K562 (cell line): Measurements from ENCODE around the gene SLC26A11. TPM values are rescaled to one million over a fixed set of nuclear protein-coding genes. Genes with fewer than 3 reads are reported as not detected.

Experiments
- BMI1 ChIP-seq: fragments of 150-350 bp; IDR thresholded peaks from 2 replicates; pipeline ENCODE4 v1.6.1; 2014; ENCODE audit warnings: low read length
- KDM2B ChIP-seq: fragments of 250-450 bp; sonication (Bioruptor Pico); IDR thresholded peaks from 2 replicates; pipeline ENCODE4 v1.8.0; 2021; ENCODE audit warnings: mild to moderate bottlenecking, moderate library complexity
- OTX1 ChIP-seq: fragments of 450-650 bp; formaldehyde crosslinking; IDR thresholded peaks from 2 replicates; pipeline ENCODE4 v1.4.0; 2022; ENCODE audit warnings: mild to moderate bottlenecking
- SMAD2 ChIP-seq: fragments of 150-350 bp; IDR thresholded peaks from 2 replicates; pipeline ENCODE4 v1.6.1; 2014; ENCODE audit warnings: low read depth, mild to moderate bottlenecking, low read length
- SNRNP70 ChIP-seq: fragments of 200-400 bp; formaldehyde crosslinking; optimal IDR thresholded peaks from 2 replicates; pipeline ENCODE3; 2017; ENCODE audit warnings: low read depth, low read length
- U2AF2 ChIP-seq: fragments of 200-400 bp; formaldehyde crosslinking; optimal IDR thresholded peaks from 2 replicates; pipeline ENCODE3; 2017; ENCODE audit warnings: low read depth, mild to moderate bottlenecking, low read length
- UBTF ChIP-seq, 2 experiments: IDR thresholded peaks; 2 replicates each; pipeline ENCODE4 v1.6.1; 2012; ENCODE audit warnings: improper control_type of control experiment in 2 of 2, low read depth in 2 of 2, low read length in 2 of 2, borderline replicate concordance in 1 of 2
- ZKSCAN1 ChIP-seq: fragments of 150-350 bp; IDR thresholded peaks from 2 replicates; pipeline ENCODE4 v1.6.1; 2016; ENCODE audit warnings: low read depth, low read length
- ZKSCAN3 ChIP-seq: fragments of 250-450 bp; sonication (Bioruptor Pico); IDR thresholded peaks from 2 replicates; pipeline ENCODE4 v1.4.0; 2020
- ZNF431 ChIP-seq: sonication (generic); formaldehyde crosslinking; IDR thresholded peaks from 2 replicates; pipeline ENCODE4 v1.8.0; 2022; ENCODE audit warnings: mild to moderate bottlenecking, missing genetic modification reagents
- ZNF57 ChIP-seq: fragments of 450-650 bp; formaldehyde crosslinking; IDR thresholded peaks from 2 replicates; pipeline ENCODE4 v1.4.0; 2020; ENCODE audit warnings: mild to moderate bottlenecking, moderate library complexity
- polyA plus RNA-seq, 8 experiments: library from polyadenylated mRNA; depleted of rRNA in 4 of 8; stranded (reverse) in 5 of 8; unstranded in 3 of 8; fragments of >200 nt; fragmentation: Nextera tagmentation in 2 of 8; fragmentation: Illumina TruSeq in 1 of 8; extraction: Ambion mirVana in 2 of 8; extraction: Trizol in 1 of 8; gene quantifications; 2 replicates each; pipeline versions ENCODE4 v1.2.1 to v1.2.3, GENCODE V29; 2011 to 2014; ENCODE audit warnings: inconsistent platforms in 1 of 8, missing spikeins in 1 of 8
- total RNA-seq, 7 experiments: library from RNA; depleted of rRNA in 6 of 7; stranded (reverse); fragments of >200 nt in 6 of 7; fragmentation: Illumina TruSeq in 2 of 7; extraction: Trizol in 2 of 7; gene quantifications; 2 replicates each; pipeline versions ENCODE4 v1.2.1 to v1.2.3, GENCODE V29; 2011 to 2021; ENCODE audit warnings: low replicate concordance in 1 of 7
- TF ChIP-seq, protein P1 (sequence below): IDR thresholded peaks from 3 replicates; pipeline ENCODE4 v1.6.1; 2011; ENCODE audit warnings: borderline replicate concordance, mild to moderate bottlenecking, moderate library complexity; ENCODE audit not compliant: insufficient read length; ENCODE audit errors: extremely low read depth
- TF ChIP-seq, protein P2 (sequence below), 2 experiments: fragments of 450-650 bp; formaldehyde crosslinking in 1 of 2; IDR thresholded peaks; 2 replicates each; pipeline versions ENCODE4 v1.4.0 to v1.6.1; 2014 to 2020; ENCODE audit warnings: mild to moderate bottlenecking in 2 of 2, borderline replicate concordance in 1 of 2, low read depth in 1 of 2

The SLC26A11 gene
- total and polyA plus RNA-seq, 9 of the 15 experiments (the other 6 are each of a cell fraction or from before 2014, with no cell fraction given): 0.06 to 3.1 (median 1.2) TPM; not detected in 1

DNA sequence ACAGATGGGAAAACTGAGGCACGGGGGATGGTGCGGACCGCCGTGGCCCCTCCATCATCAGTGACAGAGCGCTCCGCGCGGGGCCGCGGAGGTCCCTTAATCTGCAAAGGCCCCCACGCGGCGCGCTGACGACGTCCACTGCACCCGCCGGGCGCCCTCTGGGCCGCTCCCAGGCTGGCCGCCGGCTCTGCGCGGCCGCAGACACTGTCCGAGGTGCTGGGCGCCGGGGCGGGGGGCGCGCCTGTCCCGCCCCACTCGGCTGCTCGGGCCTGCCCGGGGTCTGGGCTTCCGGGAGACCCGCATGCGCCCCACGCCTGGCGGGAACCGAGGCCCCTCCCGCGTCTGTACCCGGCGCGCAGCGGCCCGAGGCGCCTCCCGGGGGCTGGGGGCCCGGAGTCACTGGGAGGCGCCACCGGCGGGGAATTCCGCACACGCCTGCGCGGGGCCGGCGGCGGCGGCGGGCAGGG, 39.9 kb downstream of the SLC26A11 start (continued):
- TF ChIP-seq, protein P1, sequence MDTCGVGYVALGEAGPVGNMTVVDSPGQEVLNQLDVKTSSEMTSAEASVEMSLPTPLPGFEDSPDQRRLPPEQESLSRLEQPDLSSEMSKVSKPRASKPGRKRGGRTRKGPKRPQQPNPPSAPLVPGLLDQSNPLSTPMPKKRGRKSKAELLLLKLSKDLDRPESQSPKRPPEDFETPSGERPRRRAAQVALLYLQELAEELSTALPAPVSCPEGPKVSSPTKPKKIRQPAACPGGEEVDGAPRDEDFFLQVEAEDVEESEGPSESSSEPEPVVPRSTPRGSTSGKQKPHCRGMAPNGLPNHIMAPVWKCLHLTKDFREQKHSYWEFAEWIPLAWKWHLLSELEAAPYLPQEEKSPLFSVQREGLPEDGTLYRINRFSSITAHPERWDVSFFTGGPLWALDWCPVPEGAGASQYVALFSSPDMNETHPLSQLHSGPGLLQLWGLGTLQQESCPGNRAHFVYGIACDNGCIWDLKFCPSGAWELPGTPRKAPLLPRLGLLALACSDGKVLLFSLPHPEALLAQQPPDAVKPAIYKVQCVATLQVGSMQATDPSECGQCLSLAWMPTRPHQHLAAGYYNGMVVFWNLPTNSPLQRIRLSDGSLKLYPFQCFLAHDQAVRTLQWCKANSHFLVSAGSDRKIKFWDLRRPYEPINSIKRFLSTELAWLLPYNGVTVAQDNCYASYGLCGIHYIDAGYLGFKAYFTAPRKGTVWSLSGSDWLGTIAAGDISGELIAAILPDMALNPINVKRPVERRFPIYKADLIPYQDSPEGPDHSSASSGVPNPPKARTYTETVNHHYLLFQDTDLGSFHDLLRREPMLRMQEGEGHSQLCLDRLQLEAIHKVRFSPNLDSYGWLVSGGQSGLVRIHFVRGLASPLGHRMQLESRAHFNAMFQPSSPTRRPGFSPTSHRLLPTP: no peak
- TF ChIP-seq SNRNP70: no peak
- no peak for TF ChIP-seq ZNF57
- TF ChIP-seq SMAD2: no peak
- TF ChIP-seq OTX1: no peak
- no peak for TF ChIP-seq ZNF431 (CRISPR knock-in tag)
- TF ChIP-seq ZKSCAN3: no peak
- 0 out of 2 replicates have a peak, but pooled peaks have one; percentile 20 for TF ChIP-seq ZKSCAN1
- TF ChIP-seq UBTF (IDR thresholded peaks at IDR 0.05; ENCODE audit: borderline replicate concordance in 1 of 2, low read depth in 2 of 2, low read length in 2 of 2): peak in 1 of 2 experiments; percentile 65; a peak in 1 of 4 replicates
- TF ChIP-seq KDM2B (CRISPR knock-in tag): no peak
- no peak for TF ChIP-seq U2AF2
- no peak for TF ChIP-seq BMI1
- TF ChIP-seq, protein P2, sequence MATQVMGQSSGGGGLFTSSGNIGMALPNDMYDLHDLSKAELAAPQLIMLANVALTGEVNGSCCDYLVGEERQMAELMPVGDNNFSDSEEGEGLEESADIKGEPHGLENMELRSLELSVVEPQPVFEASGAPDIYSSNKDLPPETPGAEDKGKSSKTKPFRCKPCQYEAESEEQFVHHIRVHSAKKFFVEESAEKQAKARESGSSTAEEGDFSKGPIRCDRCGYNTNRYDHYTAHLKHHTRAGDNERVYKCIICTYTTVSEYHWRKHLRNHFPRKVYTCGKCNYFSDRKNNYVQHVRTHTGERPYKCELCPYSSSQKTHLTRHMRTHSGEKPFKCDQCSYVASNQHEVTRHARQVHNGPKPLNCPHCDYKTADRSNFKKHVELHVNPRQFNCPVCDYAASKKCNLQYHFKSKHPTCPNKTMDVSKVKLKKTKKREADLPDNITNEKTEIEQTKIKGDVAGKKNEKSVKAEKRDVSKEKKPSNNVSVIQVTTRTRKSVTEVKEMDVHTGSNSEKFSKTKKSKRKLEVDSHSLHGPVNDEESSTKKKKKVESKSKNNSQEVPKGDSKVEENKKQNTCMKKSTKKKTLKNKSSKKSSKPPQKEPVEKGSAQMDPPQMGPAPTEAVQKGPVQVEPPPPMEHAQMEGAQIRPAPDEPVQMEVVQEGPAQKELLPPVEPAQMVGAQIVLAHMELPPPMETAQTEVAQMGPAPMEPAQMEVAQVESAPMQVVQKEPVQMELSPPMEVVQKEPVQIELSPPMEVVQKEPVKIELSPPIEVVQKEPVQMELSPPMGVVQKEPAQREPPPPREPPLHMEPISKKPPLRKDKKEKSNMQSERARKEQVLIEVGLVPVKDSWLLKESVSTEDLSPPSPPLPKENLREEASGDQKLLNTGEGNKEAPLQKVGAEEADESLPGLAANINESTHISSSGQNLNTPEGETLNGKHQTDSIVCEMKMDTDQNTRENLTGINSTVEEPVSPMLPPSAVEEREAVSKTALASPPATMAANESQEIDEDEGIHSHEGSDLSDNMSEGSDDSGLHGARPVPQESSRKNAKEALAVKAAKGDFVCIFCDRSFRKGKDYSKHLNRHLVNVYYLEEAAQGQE (IDR thresholded peaks at IDR 0.05; ENCODE audit: borderline replicate concordance): peak; percentile 98
- TF ChIP-seq, protein P2 (CRISPR knock-in tag; IDR thresholded peaks at IDR 0.05; ENCODE audit: low read depth): peak; percentile 98
